HFFc6 (cell line): ENCODE data around the gene KLF3. TPM values are rescaled to one million over a fixed set of nuclear protein-coding genes. Genes with fewer than 3 reads are reported as not detected.

Experiments used
- DNase-seq: peaks from one replicate; pipeline ENCODE4 v3.0.0-alpha.2; 2018
- H3K27ac Mint-ChIP-seq: 2 replicates; pipeline ENCODE4 v1.8.0; 2020; ENCODE audit warnings: mild to moderate bottlenecking, mixed read lengths
- H3K27me3 Mint-ChIP-seq: 2 replicates; pipeline ENCODE4 v1.8.0; 2021; ENCODE audit warnings: mild to moderate bottlenecking, moderate library complexity, mixed read lengths; ENCODE audit not compliant: insufficient read depth
- H3K36me3 Mint-ChIP-seq: 2 replicates; pipeline ENCODE4 v1.8.0; 2021; ENCODE audit warnings: low read depth, mixed read lengths
- H3K4me1 Mint-ChIP-seq: 2 replicates; pipeline ENCODE4 v1.8.0; 2020; ENCODE audit warnings: low read depth, mixed read lengths
- H3K4me3 Mint-ChIP-seq: 2 replicates; pipeline ENCODE4 v1.8.0; 2020; ENCODE audit warnings: mild to moderate bottlenecking, moderate library complexity, mixed read lengths
- H3K9me3 Mint-ChIP-seq: 2 replicates; pipeline ENCODE4 v1.8.0; 2020; ENCODE audit warnings: mild to moderate bottlenecking, mixed read lengths
- CTCF ChIP-seq: fragments of 200-600 bp; sonication (generic); IDR thresholded peaks from 2 replicates; pipeline ENCODE4 v1.5.0; 2021; ENCODE audit warnings: antibody characterized with exemption, mild to moderate bottlenecking
- total RNA-seq, 6 experiments: library from RNA; stranded (reverse); fragmentation: NEBNext Ultra II Directional; extraction: Animal tissue kit (Norgen Biotek cat#: 25700); gene quantifications; 2 replicates in 1 of 6; 3 replicates in 5 of 6; pipeline ENCODE4 v1.2.3, GENCODE V29; 2021

Gene KLF3
- total RNA-seq, 6 experiments from 2014 or later: 10.7 to 17.1 (median 14.0) TPM

DNA sequence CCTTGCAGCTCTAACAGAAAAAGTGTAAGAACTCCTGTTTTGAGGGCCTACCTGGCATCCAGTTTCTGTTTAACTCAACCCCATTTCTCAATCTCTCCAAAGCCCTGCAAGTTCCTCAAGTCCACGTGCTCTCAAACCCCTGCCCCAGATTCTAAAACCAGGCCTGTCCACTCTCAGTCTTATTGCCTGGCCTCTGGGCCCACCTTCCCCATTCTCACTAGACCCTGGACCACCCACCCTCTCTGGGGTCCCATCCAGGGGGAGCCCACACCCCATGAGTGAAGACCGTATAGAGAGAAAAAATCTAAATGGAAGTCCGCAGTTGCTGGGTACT is 60.4 kb downstream of the KLF3 start:
- H3K4me1 Mint-ChIP-seq: peaks cover 10% of the 10 kb centered on the region
- no peaks in the 10 kb centered on the region for H3K9me3 Mint-ChIP-seq
- no peak for TF ChIP-seq CTCF
- no peak for DNase-seq
- peaks cover 10% of the 10 kb centered on the region for H3K27me3 Mint-ChIP-seq
- no peaks in the 10 kb centered on the region for H3K36me3 Mint-ChIP-seq
- H3K4me3 Mint-ChIP-seq: no peak overlapping the region
- no peak overlapping the region for H3K27ac Mint-ChIP-seq

- H3K27ac Mint-ChIP-seq: no peak overlapping the region
- H3K36me3 Mint-ChIP-seq: peaks cover 5% of the 10 kb centered on the region
Observed at GRCh38 chr4:38728631-38729141, 64.7 kb downstream of the KLF3 start.

GRCh38 chr4:38730493-38730829 is 66.5 kb downstream of the KLF3 start:
- Mint-ChIP-seq H3K27me3 (peaks cover 10% of the 10 kb centered on the region; the same call in 1 of the 2 replicates), H3K36me3 (peaks cover 8% of the 10 kb centered on the region), H3K9me3 (peaks cover 9% of the 10 kb centered on the region), H3K4me3 (no peak overlapping the region), H3K4me1 (peaks cover 10% of the 10 kb centered on the region), H3K27ac (no peak overlapping the region)
- DNase-seq: no peak
- TF ChIP-seq CTCF: no peak

More at GRCh38 chr4:38728631-38729141, 64.7 kb downstream of the KLF3 start:
- Mint-ChIP-seq H3K4me3 (no peak overlapping the region), H3K27me3 (peaks cover 12% of the 10 kb centered on the region; the same call in 1 of the 2 replicates), H3K4me1 (peaks cover 19% of the 10 kb centered on the region), H3K9me3 (peaks cover 9% of the 10 kb centered on the region)
- no peak for TF ChIP-seq CTCF
- DNase-seq: no peak

- H3K4me3 Mint-ChIP-seq: no peak overlapping the region
- peaks cover 8% of the 10 kb centered on the region; the same call in 1 of the 2 replicates for H3K27me3 Mint-ChIP-seq
- DNase-seq: peak; percentile 84
- H3K27ac Mint-ChIP-seq: no peak overlapping the region
- peaks cover 9% of the 10 kb centered on the region for H3K9me3 Mint-ChIP-seq
- H3K36me3 Mint-ChIP-seq: peaks cover 8% of the 10 kb centered on the region
- peaks cover 10% of the 10 kb centered on the region for H3K4me1 Mint-ChIP-seq
- TF ChIP-seq CTCF: peak; percentile 100
Observed at GRCh38 chr4:38730830-38731646, 67.0 kb downstream of the KLF3 start.

- Mint-ChIP-seq H3K4me3 (no peak overlapping the region), H3K27ac (no peak overlapping the region), H3K4me1 (peaks cover 10% of the 10 kb centered on the region), H3K27me3 (peaks cover 6% of the 10 kb centered on the region; the same call in 1 of the 2 replicates), H3K9me3 (peaks cover 9% of the 10 kb centered on the region), H3K36me3 (peaks cover 8% of the 10 kb centered on the region)
- no peak for DNase-seq
- no peak for TF ChIP-seq CTCF
Observed at GRCh38 chr4:38733663-38734062, 69.7 kb downstream of the KLF3 start.
